ENCODE data around the gene DMD. TPM values are rescaled to one million over a fixed set of nuclear protein-coding genes. Genes with fewer than 3 reads are reported as not detected.

Gene DMD
- polyA plus RNA-seq, 2 of the 4 experiments (the other 2 are of a cell fraction): 0.03 TPM; not detected in 1

DNA sequence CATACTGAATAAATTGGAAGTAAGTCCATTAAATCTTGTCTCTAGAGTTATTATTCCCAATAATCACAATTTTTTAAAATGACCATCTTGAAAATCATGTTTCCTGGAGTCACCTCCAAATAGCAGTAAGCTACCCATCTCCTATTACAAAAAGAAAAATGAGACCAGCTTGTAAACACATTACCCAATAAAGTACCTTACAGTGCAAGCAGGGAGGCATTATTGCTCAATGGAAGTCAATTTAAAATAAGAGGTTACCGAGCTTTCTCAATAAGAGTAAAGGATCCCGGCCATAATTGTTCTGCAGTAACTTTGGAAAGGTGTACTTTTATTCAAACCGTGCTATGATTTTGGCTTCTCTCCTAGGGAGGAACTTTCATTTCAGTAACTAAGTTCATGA is 78.0 kb downstream of the DMD start (continued):
- TF ChIP-seq, protein P1, sequence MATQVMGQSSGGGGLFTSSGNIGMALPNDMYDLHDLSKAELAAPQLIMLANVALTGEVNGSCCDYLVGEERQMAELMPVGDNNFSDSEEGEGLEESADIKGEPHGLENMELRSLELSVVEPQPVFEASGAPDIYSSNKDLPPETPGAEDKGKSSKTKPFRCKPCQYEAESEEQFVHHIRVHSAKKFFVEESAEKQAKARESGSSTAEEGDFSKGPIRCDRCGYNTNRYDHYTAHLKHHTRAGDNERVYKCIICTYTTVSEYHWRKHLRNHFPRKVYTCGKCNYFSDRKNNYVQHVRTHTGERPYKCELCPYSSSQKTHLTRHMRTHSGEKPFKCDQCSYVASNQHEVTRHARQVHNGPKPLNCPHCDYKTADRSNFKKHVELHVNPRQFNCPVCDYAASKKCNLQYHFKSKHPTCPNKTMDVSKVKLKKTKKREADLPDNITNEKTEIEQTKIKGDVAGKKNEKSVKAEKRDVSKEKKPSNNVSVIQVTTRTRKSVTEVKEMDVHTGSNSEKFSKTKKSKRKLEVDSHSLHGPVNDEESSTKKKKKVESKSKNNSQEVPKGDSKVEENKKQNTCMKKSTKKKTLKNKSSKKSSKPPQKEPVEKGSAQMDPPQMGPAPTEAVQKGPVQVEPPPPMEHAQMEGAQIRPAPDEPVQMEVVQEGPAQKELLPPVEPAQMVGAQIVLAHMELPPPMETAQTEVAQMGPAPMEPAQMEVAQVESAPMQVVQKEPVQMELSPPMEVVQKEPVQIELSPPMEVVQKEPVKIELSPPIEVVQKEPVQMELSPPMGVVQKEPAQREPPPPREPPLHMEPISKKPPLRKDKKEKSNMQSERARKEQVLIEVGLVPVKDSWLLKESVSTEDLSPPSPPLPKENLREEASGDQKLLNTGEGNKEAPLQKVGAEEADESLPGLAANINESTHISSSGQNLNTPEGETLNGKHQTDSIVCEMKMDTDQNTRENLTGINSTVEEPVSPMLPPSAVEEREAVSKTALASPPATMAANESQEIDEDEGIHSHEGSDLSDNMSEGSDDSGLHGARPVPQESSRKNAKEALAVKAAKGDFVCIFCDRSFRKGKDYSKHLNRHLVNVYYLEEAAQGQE (IDR thresholded peaks at IDR 0.05): no peak
- TF ChIP-seq HOXB13 (CRISPR knock-in tag; IDR thresholded peaks at IDR 0.05; ENCODE audit: low read depth): no peak
- TF ChIP-seq EP300 (IDR thresholded peaks at IDR 0.05): no peak

GRCh38 chrX:33132569-33132968 is 78.8 kb downstream of the DMD start:
- no peak for TF ChIP-seq CBX8 (IDR thresholded peaks at IDR 0.05)
- TF ChIP-seq, protein P2, sequence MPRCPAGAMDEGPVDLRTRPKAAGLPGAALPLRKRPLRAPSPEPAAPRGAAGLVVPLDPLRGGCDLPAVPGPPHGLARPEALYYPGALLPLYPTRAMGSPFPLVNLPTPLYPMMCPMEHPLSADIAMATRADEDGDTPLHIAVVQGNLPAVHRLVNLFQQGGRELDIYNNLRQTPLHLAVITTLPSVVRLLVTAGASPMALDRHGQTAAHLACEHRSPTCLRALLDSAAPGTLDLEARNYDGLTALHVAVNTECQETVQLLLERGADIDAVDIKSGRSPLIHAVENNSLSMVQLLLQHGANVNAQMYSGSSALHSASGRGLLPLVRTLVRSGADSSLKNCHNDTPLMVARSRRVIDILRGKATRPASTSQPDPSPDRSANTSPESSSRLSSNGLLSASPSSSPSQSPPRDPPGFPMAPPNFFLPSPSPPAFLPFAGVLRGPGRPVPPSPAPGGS (IDR thresholded peaks at IDR 0.05): no peak
- no peak for TF ChIP-seq MAZ (IDR thresholded peaks at IDR 0.05; ENCODE audit: borderline replicate concordance, low read depth, low read length)
- TF ChIP-seq, protein P3, sequence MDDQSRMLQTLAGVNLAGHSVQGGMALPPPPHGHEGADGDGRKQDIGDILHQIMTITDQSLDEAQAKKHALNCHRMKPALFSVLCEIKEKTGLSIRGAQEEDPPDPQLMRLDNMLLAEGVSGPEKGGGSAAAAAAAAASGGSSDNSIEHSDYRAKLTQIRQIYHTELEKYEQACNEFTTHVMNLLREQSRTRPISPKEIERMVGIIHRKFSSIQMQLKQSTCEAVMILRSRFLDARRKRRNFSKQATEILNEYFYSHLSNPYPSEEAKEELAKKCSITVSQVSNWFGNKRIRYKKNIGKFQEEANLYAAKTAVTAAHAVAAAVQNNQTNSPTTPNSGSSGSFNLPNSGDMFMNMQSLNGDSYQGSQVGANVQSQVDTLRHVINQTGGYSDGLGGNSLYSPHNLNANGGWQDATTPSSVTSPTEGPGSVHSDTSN (IDR thresholded peaks at IDR 0.05): no peak
- TF ChIP-seq CEBPB (IDR thresholded peaks at IDR 0.05): no peak
- TF ChIP-seq RARB (CRISPR knock-in tag; IDR thresholded peaks at IDR 0.05): no peak
- no peak for TF ChIP-seq TFCP2L1 (CRISPR knock-in tag; IDR thresholded peaks at IDR 0.05)
- TF ChIP-seq HEYL (CRISPR knock-in tag; IDR thresholded peaks at IDR 0.05): no peak
- TF ChIP-seq ZC3H11A (IDR thresholded peaks at IDR 0.05): no peak
- no peak for TF ChIP-seq EHMT2 (IDR thresholded peaks at IDR 0.05; ENCODE audit: low read depth)
- no peak for TF ChIP-seq HOXB5 (CRISPR knock-in tag; IDR thresholded peaks at IDR 0.05)
- no peak for TF ChIP-seq HOXB13 (CRISPR knock-in tag; IDR thresholded peaks at IDR 0.05; ENCODE audit: low read depth)
- no peak for TF ChIP-seq PHF8 (IDR thresholded peaks at IDR 0.05; ENCODE audit: borderline replicate concordance, low read depth)
- TF ChIP-seq BHLHE40 (IDR thresholded peaks at IDR 0.05; ENCODE audit: low read depth, low read length): no peak
- no peak for TF ChIP-seq FOSB (CRISPR knock-in tag; IDR thresholded peaks at IDR 0.05)
- no peak for TF ChIP-seq HOXA7 (CRISPR knock-in tag; IDR thresholded peaks at IDR 0.05)
- Histone ChIP-seq H3K27ac (no peak overlapping the region), H3K4me1 (no peaks in the 10 kb centered on the region), H3K4me2 (no peak overlapping the region), H3K9me3 (no peaks in the 10 kb centered on the region), H3K4me3 (no peak overlapping the region)
- ATAC-seq (no peak), FAIRE-seq (no peak), DNase-seq (ENCODE audit: low read depth in 1 of 2, low spot score in 1 of 2) (no peak)
- CTCF ChIA-PET: no interaction called here
- POLR2A ChIA-PET: no interaction called here
- 0% methylated on average over 3 of the region's 3 CpGs for WGBS (ENCODE audit: missing lambda C conversion rate)

GRCh38 chrX:33129607-33130006 is 81.7 kb downstream of the DMD start:
- no peak for TF ChIP-seq HOXA7 (CRISPR knock-in tag; IDR thresholded peaks at IDR 0.05)
- no peak overlapping the region for H3K4me3 ChIP-seq
- H3K4me1 ChIP-seq: no peaks in the 10 kb centered on the region
- H3K27ac ChIP-seq: no peak overlapping the region
- ChIA-PET CTCF (no interaction called here), POLR2A (no interaction called here)
- no peak for DNase-seq (ENCODE audit: low read depth in 1 of 2, low spot score in 1 of 2)
- no peak for ATAC-seq
- no peak overlapping the region for H3K4me2 ChIP-seq
- 50% methylated on average over 7 of the region's 7 CpGs for WGBS (ENCODE audit: missing lambda C conversion rate)
- FAIRE-seq: peak; percentile 36
- H3K9me3 ChIP-seq: no peaks in the 10 kb centered on the region

All from A549 (cell line).